GM12873 (cell line): Measurements from ENCODE around the gene GPALPP1.

ENCODE experiments used
- CTCF ChIP-seq: IDR thresholded peaks from 2 replicates; pipeline ENCODE4 v1.5.1; 2012; ENCODE audit warnings: low read depth, mild to moderate bottlenecking, moderate library complexity, low read length, control low read depth; ENCODE audit not compliant: insufficient read depth; ENCODE audit errors: missing control alignments

The GPALPP1 gene

GRCh38 chr13:45073809-45074208, 84.5 kb downstream of the GPALPP1 start:
- no peak for TF ChIP-seq CTCF

- no peak for TF ChIP-seq CTCF
These were observed 85.4 kb downstream of the GPALPP1 start for GRCh38 chr13:45074721-45075120.

- no peak for TF ChIP-seq CTCF
These were observed 88.7 kb downstream of the GPALPP1 start for GRCh38 chr13:45078003-45078402.
